HepG2 (cell line): ENCODE data around the gene FSIP1. TPM values are rescaled to one million over a fixed set of nuclear protein-coding genes. Genes with fewer than 3 reads are reported as not detected.
A peak's percentile ranks its signal among the peaks of the same experiment; 100 is the strongest.

Experiments used
- ATF1 ChIP-seq: IDR thresholded peaks from 2 replicates; pipeline ENCODE4 v1.6.1; 2016; ENCODE audit warnings: mild to moderate bottlenecking, control low read depth
- CREM ChIP-seq, 2 experiments: sonication (generic) in 1 of 2; formaldehyde crosslinking in 1 of 2; IDR thresholded peaks; 2 replicates each; pipeline versions ENCODE4 v1.4.0 to v1.6.1; 2016 to 2020; ENCODE audit warnings: antibody characterized with exemption in 1 of 2, mild to moderate bottlenecking in 1 of 2, missing genetic modification reagents in 1 of 2
- HNRNPLL ChIP-seq: fragments of 200-400 bp; formaldehyde crosslinking; IDR thresholded peaks from 2 replicates; pipeline ENCODE4 v1.6.1; 2017; ENCODE audit warnings: mild to moderate bottlenecking, low read depth, low read length; ENCODE audit not compliant: poor library complexity, severe bottlenecking
- JUN ChIP-seq: sonication (generic); formaldehyde crosslinking; IDR thresholded peaks from 2 replicates; pipeline ENCODE4 v1.4.0; 2020; ENCODE audit warnings: mild to moderate bottlenecking, missing genetic modification reagents
- NAIF1 ChIP-seq: sonication (generic); formaldehyde crosslinking; IDR thresholded peaks from 2 replicates; pipeline ENCODE4 v1.5.0; 2020; ENCODE audit warnings: mild to moderate bottlenecking, missing genetic modification reagents, borderline replicate concordance
- NR3C1 ChIP-seq: sonication (generic); formaldehyde crosslinking; IDR thresholded peaks from 2 replicates; pipeline ENCODE4 v1.4.0; 2020; ENCODE audit warnings: missing genetic modification reagents
- PTBP1 ChIP-seq: fragments of 200-400 bp; formaldehyde crosslinking; IDR thresholded peaks from 2 replicates; pipeline ENCODE4 v1.6.1; 2018; ENCODE audit warnings: low read length, low read depth; ENCODE audit not compliant: poor library complexity, severe bottlenecking
- REPIN1 ChIP-seq: sonication (generic); formaldehyde crosslinking; IDR thresholded peaks from 2 replicates; pipeline ENCODE4 v1.8.0; 2022; ENCODE audit warnings: missing genetic modification reagents, low read depth, mild to moderate bottlenecking, borderline replicate concordance
- SP1 ChIP-seq, 2 experiments: fragments of 450-650 bp in 1 of 2; sonication (generic) in 1 of 2; formaldehyde crosslinking in 1 of 2; IDR thresholded peaks; 2 replicates each; pipeline versions ENCODE4 v1.4.0 to v1.6.1; 2016 to 2020; ENCODE audit warnings: missing genetic modification reagents in 1 of 2
- SRSF4 ChIP-seq: fragments of 200-400 bp; formaldehyde crosslinking; IDR thresholded peaks from one replicate; pipeline ENCODE4 v1.6.1; 2018; ENCODE audit warnings: mild to moderate bottlenecking, low read depth, low read length, moderate library complexity; ENCODE audit not compliant: poor library complexity, severe bottlenecking
- ZFP36L2 ChIP-seq: sonication (generic); formaldehyde crosslinking; IDR thresholded peaks from 2 replicates; pipeline ENCODE4 v1.4.0; 2020; ENCODE audit warnings: missing genetic modification reagents
- ZNF614 ChIP-seq: IDR thresholded peaks from 2 replicates; pipeline ENCODE4 v1.6.1; 2018; ENCODE audit warnings: missing biosample characterization, missing genetic modification reagents, inconsistent platforms, borderline replicate concordance
- ZNF788 ChIP-seq: sonication (generic); formaldehyde crosslinking; IDR thresholded peaks from 2 replicates; pipeline ENCODE4 v1.5.0; 2020; ENCODE audit warnings: mild to moderate bottlenecking, missing genetic modification reagents, borderline replicate concordance
- polyA plus RNA-seq, 8 experiments: library from polyadenylated mRNA; depleted of rRNA in 3 of 8; stranded (reverse) in 7 of 8; unstranded in 1 of 8; fragments of >200 nt; fragmentation: Illumina TruSeq in 4 of 8; extraction: Trizol in 4 of 8; gene quantifications; 2 replicates each; pipeline versions ENCODE4 v1.2.1 to v1.2.3, GENCODE V29; 2011 to 2016; ENCODE audit warnings: low read depth in 4 of 8, missing spikeins in 1 of 8, mixed read lengths in 1 of 8; ENCODE audit not compliant: insufficient read depth in 1 of 8
- total RNA-seq, 5 experiments: library from RNA; depleted of rRNA; stranded (reverse); fragments of >200 nt; fragmentation: Illumina TruSeq; extraction: Trizol; gene quantifications; 2 replicates each; pipeline ENCODE4 v1.2.3, GENCODE V29; 2016; ENCODE audit warnings: low read depth in 1 of 5
- TF ChIP-seq, protein P1 (sequence below): IDR thresholded peaks from 2 replicates; pipeline ENCODE4 v1.6.1; 2016; ENCODE audit warnings: mild to moderate bottlenecking
- TF ChIP-seq, protein P2 (sequence below): sonication (generic); formaldehyde crosslinking; IDR thresholded peaks from 2 replicates; pipeline ENCODE4 v1.4.0; 2020; ENCODE audit warnings: missing genetic modification reagents
- TF ChIP-seq, protein P3 (sequence below): fragments of 450-650 bp; IDR thresholded peaks from 2 replicates; pipeline ENCODE4 v1.6.1; 2016
- TF ChIP-seq, protein P4 (sequence below): sonication (generic); formaldehyde crosslinking; IDR thresholded peaks from 2 replicates; pipeline ENCODE4 v1.5.0; 2020; ENCODE audit warnings: missing genetic modification reagents
- TF ChIP-seq, protein P5 (sequence below): sonication (generic); formaldehyde crosslinking; IDR thresholded peaks from 2 replicates; pipeline ENCODE4 v1.4.0; 2020; ENCODE audit warnings: missing genetic modification reagents

FSIP1 gene
- total and polyA plus RNA-seq, 2 of the 13 experiments (the other 11 are each of a cell fraction or from before 2014, with no cell fraction given) = 0.18 TPM; not detected in 1

DNA sequence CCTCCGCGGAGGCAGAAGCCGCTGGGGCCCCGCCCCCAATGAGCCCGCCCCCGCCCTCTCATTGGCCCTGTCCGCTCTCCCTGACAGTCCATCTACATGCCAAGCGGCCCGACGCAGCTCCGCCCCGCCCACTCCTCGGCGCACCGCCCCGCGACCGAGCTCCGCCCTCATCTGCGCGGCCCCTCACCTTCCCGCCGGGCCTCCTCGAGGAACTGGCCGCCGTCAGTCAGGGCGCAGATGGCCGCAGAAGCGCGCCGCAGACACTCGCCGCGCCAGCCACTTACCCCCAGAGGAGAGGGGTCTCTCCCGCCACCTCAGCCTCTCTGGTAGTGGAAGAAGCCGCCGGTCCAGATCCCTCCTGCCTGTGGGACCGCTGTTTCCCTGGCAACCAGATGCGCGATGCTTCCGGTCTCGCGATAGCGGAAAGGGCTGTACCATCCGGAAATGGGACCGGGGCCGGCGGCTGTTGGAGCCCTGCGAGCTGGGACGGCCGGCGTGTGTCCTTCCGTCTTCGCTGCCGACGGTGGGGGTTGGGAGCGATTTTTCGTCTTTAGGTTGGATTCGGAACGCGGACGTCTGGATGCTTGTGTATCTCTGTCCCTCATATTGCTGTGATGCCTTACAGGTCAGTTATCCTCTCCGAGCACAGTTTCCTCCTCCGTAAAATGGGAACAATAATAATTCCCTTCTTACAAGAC, at the start of gene FSIP1 (continued):
- TF ChIP-seq, protein P1, sequence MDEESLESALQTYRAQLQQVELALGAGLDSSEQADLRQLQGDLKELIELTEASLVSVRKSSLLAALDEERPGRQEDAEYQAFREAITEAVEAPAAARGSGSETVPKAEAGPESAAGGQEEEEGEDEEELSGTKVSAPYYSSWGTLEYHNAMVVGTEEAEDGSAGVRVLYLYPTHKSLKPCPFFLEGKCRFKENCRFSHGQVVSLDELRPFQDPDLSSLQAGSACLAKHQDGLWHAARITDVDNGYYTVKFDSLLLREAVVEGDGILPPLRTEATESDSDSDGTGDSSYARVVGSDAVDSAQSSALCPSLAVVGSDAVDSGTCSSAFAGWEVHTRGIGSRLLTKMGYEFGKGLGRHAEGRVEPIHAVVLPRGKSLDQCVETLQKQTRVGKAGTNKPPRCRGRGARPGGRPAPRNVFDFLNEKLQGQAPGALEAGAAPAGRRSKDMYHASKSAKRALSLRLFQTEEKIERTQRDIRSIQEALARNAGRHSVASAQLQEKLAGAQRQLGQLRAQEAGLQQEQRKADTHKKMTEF = peak; percentile 67; the same call in 1 of the 2 replicates
- TF ChIP-seq SRSF4 (no peak), JUN (0 out of 2 replicates have a peak, but pooled peaks have one; percentile 20), CREM (IDR thresholded peaks at IDR 0.05) (peak; percentile 22; the same call in 1 of the 2 replicates), CREM (CRISPR knock-in tag; IDR thresholded peaks at IDR 0.05) (no peak), REPIN1 (CRISPR knock-in tag) (peak; percentile 66), PTBP1 (peak; percentile 79), ZNF788 (CRISPR knock-in tag) (peak; percentile 74; the same call in 1 of the 2 replicates), SP1 (IDR thresholded peaks at IDR 0.05) (0 out of 2 replicates have a peak, but pooled peaks have one; percentile 24), SP1 (CRISPR knock-in tag; IDR thresholded peaks at IDR 0.05) (peak; percentile 66), HNRNPLL (peak; percentile 68), NAIF1 (CRISPR knock-in tag) (no peak), ZNF614 (no peak), NR3C1 (CRISPR knock-in tag) (no peak), ATF1 (CRISPR knock-in tag) (no peak), ZFP36L2 (CRISPR knock-in tag) (no peak)
- TF ChIP-seq, protein P2, sequence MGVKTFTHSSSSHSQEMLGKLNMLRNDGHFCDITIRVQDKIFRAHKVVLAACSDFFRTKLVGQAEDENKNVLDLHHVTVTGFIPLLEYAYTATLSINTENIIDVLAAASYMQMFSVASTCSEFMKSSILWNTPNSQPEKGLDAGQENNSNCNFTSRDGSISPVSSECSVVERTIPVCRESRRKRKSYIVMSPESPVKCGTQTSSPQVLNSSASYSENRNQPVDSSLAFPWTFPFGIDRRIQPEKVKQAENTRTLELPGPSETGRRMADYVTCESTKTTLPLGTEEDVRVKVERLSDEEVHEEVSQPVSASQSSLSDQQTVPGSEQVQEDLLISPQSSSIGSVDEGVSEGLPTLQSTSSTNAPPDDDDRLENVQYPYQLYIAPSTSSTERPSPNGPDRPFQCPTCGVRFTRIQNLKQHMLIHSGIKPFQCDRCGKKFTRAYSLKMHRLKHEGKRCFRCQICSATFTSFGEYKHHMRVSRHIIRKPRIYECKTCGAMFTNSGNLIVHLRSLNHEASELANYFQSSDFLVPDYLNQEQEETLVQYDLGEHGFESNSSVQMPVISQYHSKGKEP (CRISPR knock-in tag) = no peak
- TF ChIP-seq, protein P3, sequence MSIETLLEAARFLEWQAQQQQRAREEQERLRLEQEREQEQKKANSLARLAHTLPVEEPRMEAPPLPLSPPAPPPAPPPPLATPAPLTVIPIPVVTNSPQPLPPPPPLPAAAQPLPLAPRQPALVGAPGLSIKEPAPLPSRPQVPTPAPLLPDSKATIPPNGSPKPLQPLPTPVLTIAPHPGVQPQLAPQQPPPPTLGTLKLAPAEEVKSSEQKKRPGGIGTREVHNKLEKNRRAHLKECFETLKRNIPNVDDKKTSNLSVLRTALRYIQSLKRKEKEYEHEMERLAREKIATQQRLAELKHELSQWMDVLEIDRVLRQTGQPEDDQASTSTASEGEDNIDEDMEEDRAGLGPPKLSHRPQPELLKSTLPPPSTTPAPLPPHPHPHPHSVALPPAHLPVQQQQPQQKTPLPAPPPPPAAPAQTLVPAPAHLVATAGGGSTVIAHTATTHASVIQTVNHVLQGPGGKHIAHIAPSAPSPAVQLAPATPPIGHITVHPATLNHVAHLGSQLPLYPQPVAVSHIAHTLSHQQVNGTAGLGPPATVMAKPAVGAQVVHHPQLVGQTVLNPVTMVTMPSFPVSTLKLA = no peak
- TF ChIP-seq, protein P4, sequence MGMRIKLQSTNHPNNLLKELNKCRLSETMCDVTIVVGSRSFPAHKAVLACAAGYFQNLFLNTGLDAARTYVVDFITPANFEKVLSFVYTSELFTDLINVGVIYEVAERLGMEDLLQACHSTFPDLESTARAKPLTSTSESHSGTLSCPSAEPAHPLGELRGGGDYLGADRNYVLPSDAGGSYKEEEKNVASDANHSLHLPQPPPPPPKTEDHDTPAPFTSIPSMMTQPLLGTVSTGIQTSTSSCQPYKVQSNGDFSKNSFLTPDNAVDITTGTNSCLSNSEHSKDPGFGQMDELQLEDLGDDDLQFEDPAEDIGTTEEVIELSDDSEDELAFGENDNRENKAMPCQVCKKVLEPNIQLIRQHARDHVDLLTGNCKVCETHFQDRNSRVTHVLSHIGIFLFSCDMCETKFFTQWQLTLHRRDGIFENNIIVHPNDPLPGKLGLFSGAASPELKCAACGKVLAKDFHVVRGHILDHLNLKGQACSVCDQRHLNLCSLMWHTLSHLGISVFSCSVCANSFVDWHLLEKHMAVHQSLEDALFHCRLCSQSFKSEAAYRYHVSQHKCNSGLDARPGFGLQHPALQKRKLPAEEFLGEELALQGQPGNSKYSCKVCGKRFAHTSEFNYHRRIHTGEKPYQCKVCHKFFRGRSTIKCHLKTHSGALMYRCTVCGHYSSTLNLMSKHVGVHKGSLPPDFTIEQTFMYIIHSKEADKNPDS (CRISPR knock-in tag) = no peak
- TF ChIP-seq, protein P5, sequence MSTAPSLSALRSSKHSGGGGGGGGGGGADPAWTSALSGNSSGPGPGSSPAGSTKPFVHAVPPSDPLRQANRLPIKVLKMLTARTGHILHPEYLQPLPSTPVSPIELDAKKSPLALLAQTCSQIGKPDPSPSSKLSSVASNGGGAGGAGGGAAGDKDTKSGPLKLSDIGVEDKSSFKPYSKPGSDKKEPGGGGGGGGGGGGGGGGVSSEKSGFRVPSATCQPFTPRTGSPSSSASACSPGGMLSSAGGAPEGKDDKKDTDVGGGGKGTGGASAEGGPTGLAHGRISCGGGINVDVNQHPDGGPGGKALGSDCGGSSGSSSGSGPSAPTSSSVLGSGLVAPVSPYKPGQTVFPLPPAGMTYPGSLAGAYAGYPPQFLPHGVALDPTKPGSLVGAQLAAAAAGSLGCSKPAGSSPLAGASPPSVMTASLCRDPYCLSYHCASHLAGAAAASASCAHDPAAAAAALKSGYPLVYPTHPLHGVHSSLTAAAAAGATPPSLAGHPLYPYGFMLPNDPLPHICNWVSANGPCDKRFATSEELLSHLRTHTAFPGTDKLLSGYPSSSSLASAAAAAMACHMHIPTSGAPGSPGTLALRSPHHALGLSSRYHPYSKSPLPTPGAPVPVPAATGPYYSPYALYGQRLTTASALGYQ = no peak
